Measurements from ENCODE around the gene ADNP. TPM values are rescaled to one million over a fixed set of nuclear protein-coding genes. Genes with fewer than 3 reads are reported as not detected.

The ADNP gene
- total and polyA plus RNA-seq, 2 donors from 2014 or later: 32.0 to 66.7 TPM

GRCh38 chr20:50857348-50857747 lies 73.9 kb downstream of the ADNP start:
- intact Hi-C loops (cut with DNase I): no loop called here
- no peak for TF ChIP-seq CTCF (IDR thresholded peaks at IDR 0.05; ENCODE audit: borderline replicate concordance, extremely low read depth, insufficient read depth)
- no peak for FAIRE-seq

GRCh38 chr20:50856475-50857041 lies 74.7 kb downstream of the ADNP start:
- TF ChIP-seq CTCF (IDR thresholded peaks at IDR 0.05; ENCODE audit: borderline replicate concordance, extremely low read depth, insufficient read depth): no peak
- no peak overlapping the region for H3K27ac ChIP-seq (ENCODE audit: low read depth in 2 of 2, low read length in 2 of 2)
- no peaks in the 10 kb centered on the region for H3K9me3 ChIP-seq (ENCODE audit: control insufficient read depth in 2 of 3, insufficient read depth in 1 of 3, low read length in 3 of 3)
- no peaks in the 10 kb centered on the region for H3K36me3 ChIP-seq (ENCODE audit: control insufficient read depth in 2 of 3, insufficient read depth in 3 of 3, low read length in 3 of 3)
- H3K4me3 ChIP-seq (ENCODE audit: low read length in 3 of 3): no peak overlapping the region
- no peak overlapping the region for H3K9ac ChIP-seq (ENCODE audit: low read length in 3 of 3)
- H3K4me1 ChIP-seq (ENCODE audit: control insufficient read depth in 2 of 3, insufficient read depth in 2 of 3, low read depth in 1 of 3, low read length in 3 of 3): peaks cover 0 to 5% (median 0%) of the 10 kb centered on the region in 3 donors
- no peak for DNase-seq
- FAIRE-seq: no peak
- intact Hi-C loops (cut with DNase I): no loop called here
- no peaks in the 10 kb centered on the region for H3K27me3 ChIP-seq (ENCODE audit: control insufficient read depth, insufficient read depth, low read length)

More at GRCh38 chr20:50857348-50857747, 73.9 kb downstream of the ADNP start:
- Histone ChIP-seq H3K36me3 (ENCODE audit: control insufficient read depth in 2 of 3, insufficient read depth in 3 of 3, low read length in 3 of 3) (no peaks in the 10 kb centered on the region), H3K4me1 (ENCODE audit: control insufficient read depth in 2 of 3, insufficient read depth in 2 of 3, low read depth in 1 of 3, low read length in 3 of 3) (peaks cover 0 to 5% (median 0%) of the 10 kb centered on the region in 3 donors), H3K4me3 (ENCODE audit: low read length in 3 of 3) (no peak overlapping the region), H3K27me3 (ENCODE audit: control insufficient read depth, insufficient read depth, low read length) (no peaks in the 10 kb centered on the region), H3K9ac (ENCODE audit: low read length in 3 of 3) (no peak overlapping the region), H3K9me3 (ENCODE audit: control insufficient read depth in 2 of 3, insufficient read depth in 1 of 3, low read length in 3 of 3) (no peaks in the 10 kb centered on the region), H3K27ac (ENCODE audit: low read depth in 2 of 2, low read length in 2 of 2) (no peak overlapping the region)
- no peak for DNase-seq

GRCh38 chr20:50855498-50856474 lies 75.5 kb downstream of the ADNP start:
- no peak overlapping the region for H3K27ac ChIP-seq (ENCODE audit: low read depth in 2 of 2, low read length in 2 of 2)
- no peak for FAIRE-seq
- H3K9ac ChIP-seq (ENCODE audit: low read length in 3 of 3): no peak overlapping the region
- no peaks in the 10 kb centered on the region for H3K36me3 ChIP-seq (ENCODE audit: control insufficient read depth in 2 of 3, insufficient read depth in 3 of 3, low read length in 3 of 3)
- no peaks in the 10 kb centered on the region for H3K9me3 ChIP-seq (ENCODE audit: control insufficient read depth in 2 of 3, insufficient read depth in 1 of 3, low read length in 3 of 3)
- intact Hi-C loops (cut with DNase I): no loop called here
- H3K27me3 ChIP-seq (ENCODE audit: control insufficient read depth, insufficient read depth, low read length): no peaks in the 10 kb centered on the region
- no peak overlapping the region for H3K4me3 ChIP-seq (ENCODE audit: low read length in 3 of 3)
- H3K4me1 ChIP-seq (ENCODE audit: control insufficient read depth in 2 of 3, insufficient read depth in 2 of 3, low read depth in 1 of 3, low read length in 3 of 3): peaks cover 0 to 5% (median 0%) of the 10 kb centered on the region in 3 donors
- TF ChIP-seq CTCF (IDR thresholded peaks at IDR 0.05; ENCODE audit: borderline replicate concordance, extremely low read depth, insufficient read depth): no peak
- DNase-seq: no peak
